Sigmoid colon (tissue), 4 donors: Measurements from ENCODE around the gene YPEL2.

ENCODE experiments used
- CTCF ChIP-seq, 4 experiments: fragments of 450-650 bp in 3 of 4; fragments of 200-600 bp in 1 of 4; IDR thresholded peaks; one replicate each; pipeline ENCODE4 v1.5.1; 2016 to 2019; ENCODE audit warnings: antibody characterized with exemption in 4 of 4, mild to moderate bottlenecking in 3 of 4, moderate library complexity in 2 of 4
- POLR2AphosphoS5 ChIP-seq, 4 donors: sonication (generic); formaldehyde crosslinking; IDR thresholded peaks; one replicate each; pipeline ENCODE4 v1.6.1; 2017; ENCODE audit warnings: antibody characterized with exemption in 4 of 4

- TF ChIP-seq POLR2AphosphoS5 (IDR thresholded peaks at IDR 0.05): peak in 1 of 4 donors; percentile 1
- TF ChIP-seq CTCF (IDR thresholded peaks at IDR 0.05): peak in 1 of 4 experiments; percentile 17
Measured at GRCh38 chr17:59366040-59366757, 34.7 kb downstream of the YPEL2 start.
